CD14-positive monocyte (primary cell): ENCODE measurements around the gene GTF3C2. TPM values are rescaled to one million over a fixed set of nuclear protein-coding genes. Genes with fewer than 3 reads are reported as not detected.

Source experiments
- DNase-seq, 3 donors: peaks; one replicate each; pipeline ENCODE4 v3.0.0-alpha.2; 2011 to 2022
- H2AFZ ChIP-seq: 2 replicates; pipeline ENCODE4 v1.6.0; 2012; ENCODE audit warnings: mild to moderate bottlenecking, low read depth, low read length, inconsistent platforms; ENCODE audit not compliant: insufficient read depth, poor library complexity, severe bottlenecking
- H3K27ac ChIP-seq, 2 donors: 1 replicate in 1 of 2; 2 replicates in 1 of 2; pipeline ENCODE4 v1.5.1; 2012 to 2013; ENCODE audit warnings: low read length in 2 of 2, control low read depth in 1 of 2, inconsistent platforms in 1 of 2, low read depth in 1 of 2, mild to moderate bottlenecking in 1 of 2
- H3K27me3 ChIP-seq, 2 donors: one replicate each; pipeline versions ENCODE4 v1.6.0 to v1.6.1; 2011 to 2013; ENCODE audit warnings: low read length in 2 of 2; ENCODE audit not compliant: control insufficient read depth in 2 of 2, insufficient read depth in 2 of 2
- H3K36me3 ChIP-seq, 2 donors: replicated peaks in 1 of 2; 1 replicate in 1 of 2; 2 replicates in 1 of 2; pipeline versions ENCODE4 v1.5.1 to v1.6.1; 2012 to 2013; ENCODE audit warnings: low read length in 2 of 2, control low read depth in 1 of 2, inconsistent platforms in 1 of 2, mild to moderate bottlenecking in 1 of 2; ENCODE audit not compliant: insufficient read depth in 2 of 2, control insufficient read depth in 1 of 2
- H3K4me1 ChIP-seq, 2 donors: 1 replicate in 1 of 2; 2 replicates in 1 of 2; pipeline versions ENCODE4 v1.5.1 to v1.6.1; 2012 to 2013; ENCODE audit warnings: low read length in 2 of 2, control low read depth in 1 of 2, inconsistent platforms in 1 of 2, mild to moderate bottlenecking in 1 of 2, moderate library complexity in 1 of 2; ENCODE audit not compliant: insufficient read depth in 2 of 2, control insufficient read depth in 1 of 2
- H3K4me2 ChIP-seq: replicated peaks from 2 replicates; pipeline ENCODE3; 2012; ENCODE audit warnings: low read length, moderate library complexity, mild to moderate bottlenecking; ENCODE audit not compliant: poor library complexity, severe bottlenecking; ENCODE audit errors: extremely low read depth
- H3K4me3 ChIP-seq, 3 experiments: fragments of 200-600 bp in 1 of 3; sonication (generic) in 1 of 3; replicated peaks in 1 of 3; 1 replicate in 2 of 3; 2 replicates in 1 of 3; pipeline ENCODE4 v1.5.1; 2011 to 2013; ENCODE audit warnings: low read length in 3 of 3, mild to moderate bottlenecking in 3 of 3, control low read depth in 2 of 3, low read depth in 2 of 3, inconsistent platforms in 1 of 3, moderate library complexity in 1 of 3
- H3K79me2 ChIP-seq: 2 replicates; pipeline ENCODE4 v1.6.0; 2012; ENCODE audit warnings: mild to moderate bottlenecking, control low read depth, inconsistent platforms, low read length, moderate library complexity; ENCODE audit not compliant: insufficient read depth
- H3K9ac ChIP-seq: 2 replicates; pipeline ENCODE4 v1.6.0; 2017; ENCODE audit warnings: low read length, mild to moderate bottlenecking; ENCODE audit not compliant: insufficient read depth, poor library complexity, severe bottlenecking
- H3K9me3 ChIP-seq, 2 donors: replicated peaks in 1 of 2; 1 replicate in 1 of 2; 2 replicates in 1 of 2; pipeline versions ENCODE4 v1.5.1 to v1.6.1; 2012 to 2013; ENCODE audit warnings: low read length in 2 of 2, control low read depth in 1 of 2; ENCODE audit not compliant: control insufficient read depth in 1 of 2, insufficient read depth in 1 of 2
- H4K20me1 ChIP-seq: 2 replicates; pipeline ENCODE4 v1.6.0; 2012; ENCODE audit warnings: mild to moderate bottlenecking, low read length, control low read depth, moderate library complexity; ENCODE audit not compliant: insufficient read depth
- H3K27ac Mint-ChIP-seq, 7 donors: one replicate each; pipeline ENCODE4 v1.8.0; 2020; ENCODE audit warnings: mild to moderate bottlenecking in 7 of 7, mixed read lengths in 7 of 7, moderate library complexity in 6 of 7, inconsistent platforms in 2 of 7
- H3K27me3 Mint-ChIP-seq, 3 donors: one replicate each; pipeline ENCODE4 v1.8.0; 2021 to 2022; ENCODE audit warnings: low read depth in 3 of 3, mild to moderate bottlenecking in 3 of 3, mixed read lengths in 3 of 3, moderate library complexity in 3 of 3, inconsistent platforms in 1 of 3
- H3K36me3 Mint-ChIP-seq, 2 donors: one replicate each; pipeline ENCODE4 v1.8.0; 2020; ENCODE audit warnings: mixed read lengths in 2 of 2, inconsistent platforms in 1 of 2, mild to moderate bottlenecking in 1 of 2
- H3K4me1 Mint-ChIP-seq: one replicate; pipeline ENCODE4 v1.8.0; 2020; ENCODE audit warnings: mild to moderate bottlenecking, mixed read lengths
- H3K4me3 Mint-ChIP-seq, 2 donors: one replicate each; pipeline ENCODE4 v1.8.0; 2020; ENCODE audit warnings: mild to moderate bottlenecking in 2 of 2, mixed read lengths in 2 of 2, moderate library complexity in 1 of 2
- H3K9me3 Mint-ChIP-seq, 7 donors: one replicate each; pipeline ENCODE4 v1.8.0; 2020 to 2022; ENCODE audit warnings: mixed read lengths in 7 of 7, mild to moderate bottlenecking in 6 of 7, moderate library complexity in 6 of 7, inconsistent platforms in 2 of 7
- WGBS: methylation state at CpG from one replicate; pipeline ENCODE4 v1.1.5; 2013; ENCODE audit warnings: missing lambda C conversion rate; ENCODE audit not compliant: insufficient coverage; 5-methylcytosine and 5-hydroxymethylcytosine counted together
- intact Hi-C, 2 donors: fragments of 100-400 bp; cut with micrococcal nuclease; formaldehyde crosslinking; loops; one replicate each; pipeline versions ENCODE4 v1.15.0 to v1.15.1; 2023
- polyA plus RNA-seq, 3 donors: library from polyadenylated mRNA; depleted of rRNA in 1 of 3; unstranded in 2 of 3; stranded (reverse) in 1 of 3; fragments of 300-500 nt in 2 of 3; fragments of >200 nt in 1 of 3; fragmentation: Illumina TruSeq in 2 of 3; gene quantifications; 1 replicate in 2 of 3; 2 replicates in 1 of 3; pipeline ENCODE4 v1.2.3, GENCODE V29; 2012 to 2021
- TF ChIP-seq, protein P1 (sequence below): fragments of 200-600 bp; IDR thresholded peaks from one replicate; pipeline ENCODE4 v1.8.0; 2022; ENCODE audit warnings: antibody characterized with exemption, mild to moderate bottlenecking

The GTF3C2 gene
- polyA plus RNA-seq, 3 donors, result 34.4 to 70.8 (median 41.7) TPM

- Histone ChIP-seq H3K79me2 (peaks cover 92% of the 10 kb centered on the region), H3K27ac (no peak overlapping the region), H3K4me3 (no peak overlapping the region), H3K9ac (no peak overlapping the region), H3K4me1 (peaks cover 8 to 14% of the 10 kb centered on the region in 2 donors), H3K27me3 (no peaks in the 10 kb centered on the region), H3K4me2 (no peak overlapping the region), H4K20me1 (peaks cover 59% of the 10 kb centered on the region), H2AFZ (no peak overlapping the region), H3K9me3 (no peaks in the 10 kb centered on the region), H3K36me3 (peaks cover 5 to 26% of the 10 kb centered on the region in 2 donors)
- Mint-ChIP-seq H3K9me3 (no peaks in the 10 kb centered on the region), H3K27me3 (peaks cover 0 to 2% (median under 1%) of the 10 kb centered on the region in 3 donors), H3K36me3 (peaks cover 17 to 45% of the 10 kb centered on the region in 2 donors), H3K4me3 (no peak overlapping the region), H3K27ac (peak overlapping the region in 1 of 7 donors; percentile 0), H3K4me1 (peaks cover 24% of the 10 kb centered on the region)
- DNase-seq, result no peak
- intact Hi-C loops, result no loop called here
- TF ChIP-seq, protein P1, sequence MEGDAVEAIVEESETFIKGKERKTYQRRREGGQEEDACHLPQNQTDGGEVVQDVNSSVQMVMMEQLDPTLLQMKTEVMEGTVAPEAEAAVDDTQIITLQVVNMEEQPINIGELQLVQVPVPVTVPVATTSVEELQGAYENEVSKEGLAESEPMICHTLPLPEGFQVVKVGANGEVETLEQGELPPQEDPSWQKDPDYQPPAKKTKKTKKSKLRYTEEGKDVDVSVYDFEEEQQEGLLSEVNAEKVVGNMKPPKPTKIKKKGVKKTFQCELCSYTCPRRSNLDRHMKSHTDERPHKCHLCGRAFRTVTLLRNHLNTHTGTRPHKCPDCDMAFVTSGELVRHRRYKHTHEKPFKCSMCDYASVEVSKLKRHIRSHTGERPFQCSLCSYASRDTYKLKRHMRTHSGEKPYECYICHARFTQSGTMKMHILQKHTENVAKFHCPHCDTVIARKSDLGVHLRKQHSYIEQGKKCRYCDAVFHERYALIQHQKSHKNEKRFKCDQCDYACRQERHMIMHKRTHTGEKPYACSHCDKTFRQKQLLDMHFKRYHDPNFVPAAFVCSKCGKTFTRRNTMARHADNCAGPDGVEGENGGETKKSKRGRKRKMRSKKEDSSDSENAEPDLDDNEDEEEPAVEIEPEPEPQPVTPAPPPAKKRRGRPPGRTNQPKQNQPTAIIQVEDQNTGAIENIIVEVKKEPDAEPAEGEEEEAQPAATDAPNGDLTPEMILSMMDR, result no peak
- 98% methylated on average over 6 of the region's 6 CpGs for WGBS
Observed at GRCh38 chr2:27351802-27352598, 4.6 kb downstream of the GTF3C2 start.

DNA sequence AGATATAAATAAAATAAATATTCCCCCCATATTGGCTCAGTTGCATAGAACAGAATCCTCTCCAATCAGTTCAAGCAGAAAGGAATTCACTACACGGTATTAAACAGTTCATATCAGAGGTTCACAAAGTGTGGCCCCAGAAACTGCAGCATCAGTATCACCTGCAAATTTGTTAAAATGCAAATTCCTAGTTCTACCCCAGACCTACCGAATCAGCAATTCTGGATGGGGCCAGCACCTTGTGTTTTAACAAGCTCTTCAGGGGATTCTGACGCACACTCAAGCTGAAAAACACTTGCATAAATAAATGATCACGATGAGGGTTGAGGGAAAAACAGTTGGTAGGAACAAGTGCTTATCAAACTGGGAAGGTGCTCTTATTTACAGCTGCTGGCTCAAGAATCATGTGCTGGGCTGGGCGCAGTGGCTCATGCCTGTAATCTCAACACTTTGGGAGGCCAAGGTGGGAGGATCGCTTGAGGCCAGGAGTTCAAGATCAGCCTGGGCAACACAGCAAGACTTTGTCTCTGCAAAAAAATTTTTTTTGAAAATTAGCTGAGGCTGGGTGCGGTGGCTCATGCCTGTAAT lies 6.4 kb downstream of the GTF3C2 start:
- Histone ChIP-seq H3K4me1 (peaks cover under 1 to 5% of the 10 kb centered on the region in 2 donors), H4K20me1 (peaks cover 77% of the 10 kb centered on the region), H3K36me3 (peaks cover 5 to 30% of the 10 kb centered on the region in 2 donors), H3K27me3 (no peaks in the 10 kb centered on the region), H3K4me3 (no peak overlapping the region), H3K9me3 (no peaks in the 10 kb centered on the region), H2AFZ (no peak overlapping the region), H3K4me2 (no peak overlapping the region), H3K79me2 (peaks cover 95% of the 10 kb centered on the region), H3K9ac (no peak overlapping the region), H3K27ac (no peak overlapping the region)
- Mint-ChIP-seq H3K9me3 (no peaks in the 10 kb centered on the region), H3K4me1 (peaks cover 19% of the 10 kb centered on the region), H3K4me3 (no peak overlapping the region), H3K27ac (no peak overlapping the region), H3K27me3 (peaks cover 0 to 2% (median 1%) of the 10 kb centered on the region in 3 donors), H3K36me3 (peaks cover 21 to 45% of the 10 kb centered on the region in 2 donors)
- 98% methylated on average over 7 of the region's 7 CpGs for WGBS
- intact Hi-C loops, result no loop called here
- no peak for DNase-seq
- TF ChIP-seq, protein P1, result no peak
